Thyroid gland (tissue), 4 donors: Measurements from ENCODE around the gene EXOC4.

ENCODE experiments used
- POLR2A ChIP-seq, 2 donors: fragments of 450-650 bp; IDR thresholded peaks; one replicate each; pipeline ENCODE4 v1.6.1; 2017; ENCODE audit warnings: antibody characterized with exemption in 2 of 2, mild to moderate bottlenecking in 2 of 2, moderate library complexity in 1 of 2
- TF ChIP-seq, protein P1 (sequence below), 6 experiments: fragments of 200-600 bp in 3 of 6; fragments of 450-650 bp in 3 of 6; sonication (generic) in 3 of 6; IDR thresholded peaks; one replicate each; pipeline ENCODE4 v1.5.1; 2016 to 2019; ENCODE audit warnings: antibody characterized with exemption in 6 of 6, mild to moderate bottlenecking in 2 of 6, inconsistent platforms in 1 of 6, moderate library complexity in 1 of 6

DNA sequence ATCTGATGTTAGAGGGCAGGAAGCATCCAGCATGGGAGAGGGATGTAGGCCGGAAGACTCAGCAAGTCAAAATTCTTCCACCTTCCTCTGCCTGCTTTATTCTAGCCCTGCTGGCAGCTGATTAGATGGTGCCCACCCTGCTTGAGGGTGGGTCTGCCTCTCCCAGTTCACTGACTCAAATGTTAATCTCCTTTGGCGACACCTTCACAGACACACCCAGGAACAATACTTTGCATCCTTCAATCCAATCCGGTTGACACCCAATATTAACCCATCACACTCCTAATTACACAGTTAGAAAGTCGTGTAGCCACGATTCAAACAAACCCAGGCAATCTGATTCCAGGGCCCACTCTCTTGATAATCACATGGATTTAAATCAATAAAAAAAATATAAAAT is 440.4 kb downstream of the EXOC4 start:
- TF ChIP-seq, protein P1, sequence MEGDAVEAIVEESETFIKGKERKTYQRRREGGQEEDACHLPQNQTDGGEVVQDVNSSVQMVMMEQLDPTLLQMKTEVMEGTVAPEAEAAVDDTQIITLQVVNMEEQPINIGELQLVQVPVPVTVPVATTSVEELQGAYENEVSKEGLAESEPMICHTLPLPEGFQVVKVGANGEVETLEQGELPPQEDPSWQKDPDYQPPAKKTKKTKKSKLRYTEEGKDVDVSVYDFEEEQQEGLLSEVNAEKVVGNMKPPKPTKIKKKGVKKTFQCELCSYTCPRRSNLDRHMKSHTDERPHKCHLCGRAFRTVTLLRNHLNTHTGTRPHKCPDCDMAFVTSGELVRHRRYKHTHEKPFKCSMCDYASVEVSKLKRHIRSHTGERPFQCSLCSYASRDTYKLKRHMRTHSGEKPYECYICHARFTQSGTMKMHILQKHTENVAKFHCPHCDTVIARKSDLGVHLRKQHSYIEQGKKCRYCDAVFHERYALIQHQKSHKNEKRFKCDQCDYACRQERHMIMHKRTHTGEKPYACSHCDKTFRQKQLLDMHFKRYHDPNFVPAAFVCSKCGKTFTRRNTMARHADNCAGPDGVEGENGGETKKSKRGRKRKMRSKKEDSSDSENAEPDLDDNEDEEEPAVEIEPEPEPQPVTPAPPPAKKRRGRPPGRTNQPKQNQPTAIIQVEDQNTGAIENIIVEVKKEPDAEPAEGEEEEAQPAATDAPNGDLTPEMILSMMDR (IDR thresholded peaks at IDR 0.05): no peak
- TF ChIP-seq POLR2A (IDR thresholded peaks at IDR 0.05): no peak
